B cell (primary cell): ENCODE measurements around the gene SNX32. TPM values are rescaled to one million over a fixed set of nuclear protein-coding genes. Genes with fewer than 3 reads are reported as not detected.

Source experiments
- ATAC-seq: fragments of 200-7000 bp; cut with Tn5 transposase; one replicate; pipeline ENCODE4 v1.10.0; 2021; ENCODE audit warnings: low read depth, mild to moderate bottlenecking, moderate number of reproducible peaks, moderate library complexity
- CTCF ChIA-PET: fragments of 350-600 bp; sonication (Branson Sonifier 250); formaldehyde crosslinking; loops from one replicate; lab custom pipeline; 2021; ENCODE audit warnings: antibody characterized with exemption, inconsistent platforms; lab: Charles Lee
- POLR2A ChIA-PET: fragments of 350-600 bp; sonication (Branson Sonifier 250); formaldehyde crosslinking; loops from one replicate; lab custom pipeline; 2021; ENCODE audit warnings: antibody characterized with exemption; lab: Charles Lee
- DNase-seq: peaks from one replicate; pipeline ENCODE4 v3.0.0; 2013
- H2AFZ ChIP-seq: 2 replicates; pipeline ENCODE4 v1.6.1; 2012; ENCODE audit warnings: mild to moderate bottlenecking, low read depth, low read length; ENCODE audit not compliant: insufficient read depth, poor library complexity, severe bottlenecking
- H3K27ac ChIP-seq, 2 donors: 1 replicate in 1 of 2; 2 replicates in 1 of 2; pipeline ENCODE4 v1.5.1; 2012 to 2013; ENCODE audit warnings: low read length in 2 of 2, mild to moderate bottlenecking in 2 of 2, moderate library complexity in 1 of 2
- H3K27me3 ChIP-seq, 4 experiments: fragments of 200-600 bp in 1 of 4; sonication (generic) in 1 of 4; replicated peaks in 1 of 4; 1 replicate in 2 of 4; 2 replicates in 2 of 4; pipeline versions ENCODE4 v1.6.1 to v1.7.0; 2013 to 2016; ENCODE audit warnings: low read length in 3 of 4, mild to moderate bottlenecking in 2 of 4, mixed read lengths in 1 of 4, moderate library complexity in 1 of 4; ENCODE audit not compliant: insufficient read depth in 4 of 4, control insufficient read depth in 3 of 4; ENCODE audit errors: control extremely low read depth in 1 of 4
- H3K36me3 ChIP-seq, 2 experiments: replicated peaks in 1 of 2; 1 replicate in 1 of 2; 2 replicates in 1 of 2; pipeline versions ENCODE4 v1.6.1 to v1.7.1; 2013; ENCODE audit warnings: low read length in 1 of 2; ENCODE audit not compliant: insufficient read depth in 2 of 2, control insufficient read depth in 1 of 2; ENCODE audit errors: control extremely low read depth in 1 of 2, extremely low read depth in 1 of 2
- H3K4me1 ChIP-seq, 2 donors: fragments of 200-600 bp in 1 of 2; sonication (generic) in 1 of 2; 1 replicate in 1 of 2; 2 replicates in 1 of 2; pipeline versions ENCODE4 v1.5.1 to v1.6.1; 2013 to 2017; ENCODE audit warnings: low read length in 2 of 2; ENCODE audit not compliant: control insufficient read depth in 2 of 2, insufficient read depth in 2 of 2
- H3K4me2 ChIP-seq: replicated peaks from 2 replicates; pipeline ENCODE3; 2012; ENCODE audit warnings: mild to moderate bottlenecking, low read depth, low read length; ENCODE audit not compliant: poor library complexity, severe bottlenecking
- H3K4me3 ChIP-seq, 5 experiments: fragments of 200-600 bp in 1 of 5; sonication (generic) in 1 of 5; 1 replicate in 3 of 5; 2 replicates in 2 of 5; pipeline versions ENCODE4 v1.5.1 to v1.7.0; 2011 to 2016; ENCODE audit warnings: low read length in 4 of 5, mild to moderate bottlenecking in 4 of 5, low read depth in 2 of 5, control low read depth in 1 of 5, moderate library complexity in 1 of 5; ENCODE audit not compliant: insufficient read depth in 1 of 5; ENCODE audit errors: control extremely low read depth in 1 of 5, extremely low read depth in 1 of 5
- H3K79me2 ChIP-seq: fragments of 200-600 bp; sonication (generic); one replicate; pipeline ENCODE4 v1.6.0; 2016; ENCODE audit warnings: low read length; ENCODE audit not compliant: control insufficient read depth, insufficient read depth
- H3K9ac ChIP-seq: fragments of 200-600 bp; sonication (generic); 2 replicates; pipeline ENCODE4 v1.6.1; 2017; ENCODE audit warnings: mild to moderate bottlenecking, low read length, moderate library complexity
- H3K9me3 ChIP-seq, 3 donors: one replicate each; pipeline versions ENCODE4 v1.6.1 to v1.7.1; 2013; ENCODE audit warnings: low read length in 2 of 3; ENCODE audit not compliant: control insufficient read depth in 2 of 3, insufficient read depth in 1 of 3; ENCODE audit errors: control extremely low read depth in 1 of 3
- H4K20me1 ChIP-seq: 2 replicates; pipeline ENCODE4 v1.6.0; 2012; ENCODE audit warnings: mild to moderate bottlenecking, low read length; ENCODE audit not compliant: insufficient read depth, control insufficient read depth, poor library complexity, severe bottlenecking
- H3K27ac Mint-ChIP-seq: one replicate; pipeline ENCODE4 v1.8.0; 2021; ENCODE audit warnings: mixed read lengths
- H3K27me3 Mint-ChIP-seq: one replicate; pipeline ENCODE4 v1.8.0; 2021; ENCODE audit warnings: mixed read lengths
- H3K4me1 Mint-ChIP-seq: one replicate; pipeline ENCODE4 v1.8.0; 2021; ENCODE audit warnings: mixed read lengths
- H3K4me3 Mint-ChIP-seq: one replicate; pipeline ENCODE4 v1.8.0; 2021; ENCODE audit warnings: mixed read lengths
- H3K9me3 Mint-ChIP-seq: one replicate; pipeline ENCODE4 v1.8.0; 2022; ENCODE audit warnings: mixed read lengths; ENCODE audit not compliant: insufficient read depth
- CTCF ChIP-seq: fragments of 200-600 bp; IDR thresholded peaks from one replicate; pipeline ENCODE4 v1.8.0; 2022; ENCODE audit warnings: antibody characterized with exemption, mild to moderate bottlenecking
- EZH2 ChIP-seq: IDR thresholded peaks from 2 replicates; pipeline ENCODE4 v1.6.1; 2012; ENCODE audit warnings: borderline replicate concordance, low read depth, mild to moderate bottlenecking, moderate library complexity, low read length; ENCODE audit not compliant: insufficient read depth, poor library complexity, severe bottlenecking
- WGBS: methylation state at CpG from one replicate; pipeline ENCODE4 v1.1.5; 2013; ENCODE audit warnings: missing lambda C conversion rate; ENCODE audit not compliant: insufficient coverage; 5-methylcytosine and 5-hydroxymethylcytosine counted together
- intact Hi-C: fragments of 100-400 bp; cut with micrococcal nuclease; formaldehyde crosslinking; loops from one replicate; pipeline ENCODE4 v1.10.0; 2022
- polyA plus RNA-seq: library from polyadenylated mRNA; depleted of rRNA; stranded (reverse); fragments of >200 nt; gene quantifications from 2 replicates; pipeline ENCODE4 v1.2.3, GENCODE V29; 2012
- total RNA-seq, 2 donors: library from RNA; stranded (reverse); fragments of 120-200 nt in 1 of 2; gene quantifications; 1 replicate in 1 of 2; 2 replicates in 1 of 2; pipeline versions ENCODE4 v1.2.3 to v1.2.4, GENCODE V29; 2013 to 2022

The SNX32 gene
- total and polyA plus RNA-seq, 2 donors (not counting 1 experiment from before 2014, with no cell fraction given), result 0.57 to 0.89 TPM

DNA sequence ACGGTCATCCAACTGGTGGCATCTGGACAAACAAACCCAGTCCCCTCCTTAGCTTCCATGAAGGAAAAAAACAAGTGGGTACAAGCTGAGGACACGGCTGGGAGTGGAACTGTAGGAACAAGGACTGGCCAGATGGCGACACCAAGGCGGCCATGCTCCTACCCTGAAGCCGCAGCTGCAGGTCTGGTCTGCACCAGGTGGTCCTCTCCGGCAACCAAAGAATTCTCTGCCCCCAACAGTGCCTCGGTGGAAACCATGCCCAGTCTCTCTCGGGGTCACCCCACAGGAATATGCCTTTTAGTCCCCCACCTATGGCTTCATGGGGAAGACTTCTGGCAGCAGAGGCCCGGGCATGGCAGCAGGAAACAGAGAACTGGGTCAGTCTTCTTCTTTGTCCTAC is 24.3 kb upstream of the SNX32 start:
- H3K9me3 Mint-ChIP-seq, result no peaks in the 10 kb centered on the region
- H3K27ac Mint-ChIP-seq, result no peak overlapping the region
- TF ChIP-seq EZH2 (no peak), CTCF (no peak)
- Histone ChIP-seq H3K36me3 (no peaks in the 10 kb centered on the region), H3K27me3 (peaks cover 0 to 2% (median 0%) of the 10 kb centered on the region in 4 experiments), H4K20me1 (no peaks in the 10 kb centered on the region), H3K9ac (no peak overlapping the region), H2AFZ (no peak overlapping the region), H3K27ac (no peak overlapping the region), H3K4me3 (no peak overlapping the region), H3K79me2 (no peaks in the 10 kb centered on the region), H3K9me3 (no peaks in the 10 kb centered on the region), H3K4me2 (no peak overlapping the region), H3K4me1 (no peaks in the 10 kb centered on the region)
- no peaks in the 10 kb centered on the region for H3K4me1 Mint-ChIP-seq
- POLR2A ChIA-PET, result no interaction called here
- DNase-seq (no peak), ATAC-seq (no peak)
- H3K4me3 Mint-ChIP-seq, result no peak overlapping the region
- WGBS, result 86% methylated on average over 9 of the region's 9 CpGs
- CTCF ChIA-PET, result interaction anchor here (0.5 to 0.9 kb wide), 2 partner anchors 40 to 75 kb away, joined by 3 to 4 read pairs; no protein-coding TSS in a partner anchor
- intact Hi-C loops, result no loop called here
- peaks cover 4% of the 10 kb centered on the region for H3K27me3 Mint-ChIP-seq

DNA sequence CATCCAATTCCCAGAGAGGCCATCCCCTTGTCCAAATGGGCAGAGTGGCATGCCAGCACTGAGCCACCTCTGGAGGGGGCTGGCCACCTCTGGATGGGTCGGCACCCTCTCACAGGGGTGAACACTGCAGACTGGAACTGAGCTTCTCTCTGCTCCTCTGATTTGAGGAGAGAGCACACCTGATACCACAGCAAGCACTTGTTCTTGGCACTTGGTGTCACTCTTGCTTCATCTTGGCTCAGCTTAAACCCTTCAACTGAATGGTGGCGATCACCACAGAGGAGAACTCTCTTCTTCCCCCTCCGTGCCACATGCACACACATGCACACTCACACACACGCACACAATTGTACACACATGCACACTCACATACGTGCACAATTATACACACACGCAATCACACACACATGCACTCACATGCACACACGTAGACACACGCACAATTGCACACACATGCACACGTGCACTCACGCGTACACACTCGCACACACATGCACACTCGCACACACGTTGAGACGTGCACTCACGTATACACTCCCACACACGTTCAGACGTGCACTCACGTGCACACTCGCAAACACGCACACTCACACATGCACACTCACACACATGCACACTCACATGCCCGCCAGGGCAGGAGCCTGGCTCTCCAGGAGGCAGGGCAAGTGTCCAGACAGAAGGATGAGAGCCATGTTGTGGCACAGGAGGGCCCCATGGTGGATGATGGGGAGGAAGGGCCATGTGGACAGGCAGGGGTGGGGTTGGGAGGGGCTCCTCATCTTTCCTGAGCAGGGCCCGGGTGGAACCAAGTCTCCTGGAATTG is 23.5 kb upstream of the SNX32 start:
- peak; percentile 45 for ATAC-seq
- ChIA-PET CTCF (interaction anchor here (0.5 to 2.7 kb wide), 3 partner anchors 30 to 74 kb away, joined by 3 to 10 read pairs (median 4); partner anchors contain the start of gene AP5B1), POLR2A (no interaction called here)
- Histone ChIP-seq H3K9ac (no peak overlapping the region), H3K4me1 (no peaks in the 10 kb centered on the region), H3K4me3 (no peak overlapping the region), H4K20me1 (no peaks in the 10 kb centered on the region), H3K27ac (no peak overlapping the region), H3K36me3 (no peaks in the 10 kb centered on the region), H3K79me2 (no peaks in the 10 kb centered on the region), H3K9me3 (no peaks in the 10 kb centered on the region), H3K4me2 (no peak overlapping the region), H3K27me3 (no peaks in the 10 kb centered on the region), H2AFZ (no peak overlapping the region)
- peak; percentile 32 for DNase-seq
- Mint-ChIP-seq H3K9me3 (no peaks in the 10 kb centered on the region), H3K27me3 (peaks cover 4% of the 10 kb centered on the region), H3K4me1 (no peaks in the 10 kb centered on the region), H3K27ac (no peak overlapping the region), H3K4me3 (no peak overlapping the region)
- WGBS, result 86% methylated on average over 21 of the region's 23 CpGs
- TF ChIP-seq CTCF (no peak), EZH2 (no peak)
- intact Hi-C loops, result no loop called here
